Measurements from ENCODE around the gene TRMT112. TPM values are rescaled to one million over a fixed set of nuclear protein-coding genes. Genes with fewer than 3 reads are reported as not detected.

Gene TRMT112
- total and polyA plus RNA-seq, 2 donors from 2014 or later = 172 to 291 TPM

- intact Hi-C loops (cut with DNase I) = no loop called here
- Histone ChIP-seq H3K36me3 (ENCODE audit: control insufficient read depth in 2 of 3, insufficient read depth in 3 of 3, low read length in 3 of 3) (peaks cover 0 to 8% (median 0%) of the 10 kb centered on the region in 3 donors), H3K9ac (ENCODE audit: low read length in 3 of 3) (peak overlapping the region in 2 of 3 donors; percentile 3 to 83), H3K9me3 (ENCODE audit: control insufficient read depth in 2 of 3, insufficient read depth in 1 of 3, low read length in 3 of 3) (no peaks in the 10 kb centered on the region), H3K4me3 (ENCODE audit: low read length in 3 of 3) (peak overlapping the region in 2 of 3 donors; percentile 59 to 88), H3K27ac (ENCODE audit: low read depth in 2 of 2, low read length in 2 of 2) (peak overlapping the region; percentile 11 to 47), H3K4me1 (ENCODE audit: control insufficient read depth in 2 of 3, insufficient read depth in 2 of 3, low read depth in 1 of 3, low read length in 3 of 3) (peaks cover 0 to 22% (median 5%) of the 10 kb centered on the region in 3 donors), H3K27me3 (ENCODE audit: control insufficient read depth, insufficient read depth, low read length) (no peaks in the 10 kb centered on the region)
- DNase-seq (peak in 2 of 5 donors; percentile 77 to 87), FAIRE-seq (no peak)
- no peak for TF ChIP-seq CTCF (IDR thresholded peaks at IDR 0.05; ENCODE audit: borderline replicate concordance, extremely low read depth, insufficient read depth)
Measured at GRCh38 chr11:64358536-64358906, 41.2 kb upstream of the TRMT112 start.

- H3K4me1 ChIP-seq (ENCODE audit: control insufficient read depth in 2 of 3, insufficient read depth in 2 of 3, low read depth in 1 of 3, low read length in 3 of 3) = peaks cover 0 to 22% (median 5%) of the 10 kb centered on the region in 3 donors
- peaks cover 0 to 6% (median 0%) of the 10 kb centered on the region in 3 donors for H3K36me3 ChIP-seq (ENCODE audit: control insufficient read depth in 2 of 3, insufficient read depth in 3 of 3, low read length in 3 of 3)
- no peaks in the 10 kb centered on the region for H3K9me3 ChIP-seq (ENCODE audit: control insufficient read depth in 2 of 3, insufficient read depth in 1 of 3, low read length in 3 of 3)
- DNase-seq (peak in 2 of 5 donors; percentile 66 to 81), FAIRE-seq (no peak)
- H3K27ac ChIP-seq (ENCODE audit: low read depth in 2 of 2, low read length in 2 of 2) = peak overlapping the region in 1 of 2 donors; percentile 47
- H3K4me3 ChIP-seq (ENCODE audit: low read length in 3 of 3) = peak overlapping the region in 1 of 3 donors; percentile 88
- H3K9ac ChIP-seq (ENCODE audit: low read length in 3 of 3) = peak overlapping the region in 2 of 3 donors; percentile 22 to 83
- no peak for TF ChIP-seq CTCF (IDR thresholded peaks at IDR 0.05; ENCODE audit: borderline replicate concordance, extremely low read depth, insufficient read depth)
- no peaks in the 10 kb centered on the region for H3K27me3 ChIP-seq (ENCODE audit: control insufficient read depth, insufficient read depth, low read length)
- intact Hi-C loops (cut with DNase I) = no loop called here
Measured at GRCh38 chr11:64357904-64358535, 40.7 kb upstream of the TRMT112 start.

GRCh38 chr11:64357446-64357845, 40.1 kb upstream of the TRMT112 start:
- Histone ChIP-seq H3K9ac (ENCODE audit: low read length in 3 of 3) (no peak overlapping the region), H3K9me3 (ENCODE audit: control insufficient read depth in 2 of 3, insufficient read depth in 1 of 3, low read length in 3 of 3) (no peaks in the 10 kb centered on the region), H3K27ac (ENCODE audit: low read depth in 2 of 2, low read length in 2 of 2) (no peak overlapping the region), H3K36me3 (ENCODE audit: control insufficient read depth in 2 of 3, insufficient read depth in 3 of 3, low read length in 3 of 3) (peaks cover 0 to 3% (median 0%) of the 10 kb centered on the region in 3 donors), H3K4me1 (ENCODE audit: control insufficient read depth in 2 of 3, insufficient read depth in 2 of 3, low read depth in 1 of 3, low read length in 3 of 3) (peaks cover 0 to 22% (median 5%) of the 10 kb centered on the region in 3 donors), H3K27me3 (ENCODE audit: control insufficient read depth, insufficient read depth, low read length) (no peaks in the 10 kb centered on the region), H3K4me3 (ENCODE audit: low read length in 3 of 3) (no peak overlapping the region)
- no peak for FAIRE-seq
- peak in 1 of 5 donors; percentile 54 for DNase-seq
- intact Hi-C loops (cut with DNase I) = no loop called here
- TF ChIP-seq CTCF (IDR thresholded peaks at IDR 0.05; ENCODE audit: borderline replicate concordance, extremely low read depth, insufficient read depth) = no peak

Data from kidney (tissue), 14 donors.